DND-41 (cell line): ENCODE results near the gene IARS2.

Source experiments
- CTCF ChIP-seq: IDR thresholded peaks from 2 replicates; pipeline ENCODE4 v1.5.1; 2012; ENCODE audit warnings: borderline replicate concordance, low read length, moderate library complexity, mild to moderate bottlenecking; ENCODE audit not compliant: poor library complexity, severe bottlenecking; ENCODE audit errors: extremely low read depth
- EZH2 ChIP-seq: IDR thresholded peaks from 3 replicates; pipeline ENCODE4 v1.6.1; 2012; ENCODE audit warnings: borderline replicate concordance, low read depth, mild to moderate bottlenecking, moderate library complexity, low read length, inconsistent platforms; ENCODE audit not compliant: severe bottlenecking

DNA sequence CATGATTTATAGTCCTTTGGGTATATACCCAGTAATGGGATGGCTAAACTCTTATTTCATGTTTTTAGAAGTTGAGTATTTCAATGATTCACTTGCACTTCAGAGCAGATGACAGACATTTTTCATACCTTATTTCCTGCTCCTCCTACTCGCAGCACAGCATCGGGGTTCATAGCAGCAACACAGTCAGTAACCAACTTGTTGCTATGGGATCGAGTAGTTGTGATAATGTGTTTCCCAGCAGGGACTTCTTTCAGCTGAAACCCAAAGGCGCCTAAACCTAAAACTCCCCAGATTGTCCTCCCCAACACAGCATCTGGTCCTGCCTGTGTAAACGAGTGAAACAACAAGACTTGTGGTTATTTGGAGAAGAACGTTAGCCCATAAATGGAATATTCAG, 31.3 kb upstream of the IARS2 start:
- TF ChIP-seq CTCF (no peak), EZH2 (no peak)
